GM18517 (cell line): ENCODE measurements around the gene TMEM253.

Source experiments
- ATAC-seq: cut with Tn5 transposase; IDR thresholded peaks from one replicate; pipeline ENCODE4 v1.9.1; 2021; ENCODE audit warnings: mild to moderate bottlenecking, moderate library complexity; ENCODE audit not compliant: unreplicated experiment

Gene TMEM253

GRCh38 chr14:21070610-21071224, 30.1 kb upstream of the TMEM253 start:
- no peak for ATAC-seq

- ATAC-seq, result peak; percentile 73
Measured at GRCh38 chr14:21071225-21072030, 29.4 kb upstream of the TMEM253 start.

- ATAC-seq, result no peak
Measured at GRCh38 chr14:21072031-21072473, 28.8 kb upstream of the TMEM253 start.

- ATAC-seq, result no peak
Measured at GRCh38 chr14:21072781-21073339, 28.0 kb upstream of the TMEM253 start.

- no peak for ATAC-seq
Measured at GRCh38 chr14:21073921-21074320, 26.9 kb upstream of the TMEM253 start.

- no peak for ATAC-seq
Measured at GRCh38 chr14:21074398-21075272, 26.2 kb upstream of the TMEM253 start.

GRCh38 chr14:21075719-21076437, 25.0 kb upstream of the TMEM253 start:
- ATAC-seq, result no peak

- ATAC-seq, result no peak
Measured at GRCh38 chr14:21077672-21078071, 23.2 kb upstream of the TMEM253 start.

GRCh38 chr14:21078287-21078686, 22.6 kb upstream of the TMEM253 start:
- no peak for ATAC-seq

- ATAC-seq, result no peak
Measured at GRCh38 chr14:21078726-21079125, 22.1 kb upstream of the TMEM253 start.

GRCh38 chr14:21081521-21082142, 19.2 kb upstream of the TMEM253 start:
- no peak for ATAC-seq

- no peak for ATAC-seq
Measured at GRCh38 chr14:21083565-21084325, 17.1 kb upstream of the TMEM253 start.

GRCh38 chr14:21084396-21084795, 16.5 kb upstream of the TMEM253 start:
- no peak for ATAC-seq

GRCh38 chr14:21084998-21085853, 15.6 kb upstream of the TMEM253 start:
- no peak for ATAC-seq

GRCh38 chr14:21086908-21087293, 14.0 kb upstream of the TMEM253 start:
- ATAC-seq, result no peak

GRCh38 chr14:21087294-21088091, 13.4 kb upstream of the TMEM253 start:
- no peak for ATAC-seq

GRCh38 chr14:21088687-21089086, 12.2 kb upstream of the TMEM253 start:
- no peak for ATAC-seq

GRCh38 chr14:21089271-21089670, 11.6 kb upstream of the TMEM253 start:
- no peak for ATAC-seq
